ENCODE results near the gene ZNF831.

Gene ZNF831

GRCh38 chr20:59270380-59270779, 106.8 kb downstream of the ZNF831 start:
- Histone ChIP-seq H3K9ac (no peak overlapping the region), H3K4me2 (no peak overlapping the region), H3K4me3 (IDR thresholded peaks at IDR 0.05; ENCODE audit: insufficient read depth, low read depth, low read length) (no peak overlapping the region), H4K20me1 (ENCODE audit: insufficient read depth) (no peaks in the 10 kb centered on the region), H3K4me1 (ENCODE audit: low read depth, poor library complexity, severe bottlenecking) (no peaks in the 10 kb centered on the region), H3K27ac (no peak overlapping the region), H3K27me3 (ENCODE audit: insufficient read depth, low read depth) (peaks cover 6% of the 10 kb centered on the region; the same call in 1 of the 2 replicates), H2AFZ (ENCODE audit: low read depth) (no peak overlapping the region), H3K36me3 (ENCODE audit: insufficient read depth) (no peaks in the 10 kb centered on the region), H3K79me2 (ENCODE audit: insufficient read depth, low read depth) (no peaks in the 10 kb centered on the region)
- TF ChIP-seq, protein P1, sequence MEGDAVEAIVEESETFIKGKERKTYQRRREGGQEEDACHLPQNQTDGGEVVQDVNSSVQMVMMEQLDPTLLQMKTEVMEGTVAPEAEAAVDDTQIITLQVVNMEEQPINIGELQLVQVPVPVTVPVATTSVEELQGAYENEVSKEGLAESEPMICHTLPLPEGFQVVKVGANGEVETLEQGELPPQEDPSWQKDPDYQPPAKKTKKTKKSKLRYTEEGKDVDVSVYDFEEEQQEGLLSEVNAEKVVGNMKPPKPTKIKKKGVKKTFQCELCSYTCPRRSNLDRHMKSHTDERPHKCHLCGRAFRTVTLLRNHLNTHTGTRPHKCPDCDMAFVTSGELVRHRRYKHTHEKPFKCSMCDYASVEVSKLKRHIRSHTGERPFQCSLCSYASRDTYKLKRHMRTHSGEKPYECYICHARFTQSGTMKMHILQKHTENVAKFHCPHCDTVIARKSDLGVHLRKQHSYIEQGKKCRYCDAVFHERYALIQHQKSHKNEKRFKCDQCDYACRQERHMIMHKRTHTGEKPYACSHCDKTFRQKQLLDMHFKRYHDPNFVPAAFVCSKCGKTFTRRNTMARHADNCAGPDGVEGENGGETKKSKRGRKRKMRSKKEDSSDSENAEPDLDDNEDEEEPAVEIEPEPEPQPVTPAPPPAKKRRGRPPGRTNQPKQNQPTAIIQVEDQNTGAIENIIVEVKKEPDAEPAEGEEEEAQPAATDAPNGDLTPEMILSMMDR (conservative IDR thresholded peaks at IDR 0.05; ENCODE audit: low read depth, low read length), result no peak

GRCh38 chr20:59273739-59274357, 110.2 kb downstream of the ZNF831 start:
- Histone ChIP-seq H2AFZ (ENCODE audit: low read depth) (no peak overlapping the region), H3K36me3 (ENCODE audit: insufficient read depth) (no peaks in the 10 kb centered on the region), H3K4me2 (no peak overlapping the region), H3K4me3 (IDR thresholded peaks at IDR 0.05; ENCODE audit: insufficient read depth, low read depth, low read length) (no peak overlapping the region), H3K27me3 (ENCODE audit: insufficient read depth, low read depth) (peaks cover 6% of the 10 kb centered on the region; the same call in 1 of the 2 replicates), H3K9ac (no peak overlapping the region), H3K79me2 (ENCODE audit: insufficient read depth, low read depth) (no peaks in the 10 kb centered on the region), H4K20me1 (ENCODE audit: insufficient read depth) (no peaks in the 10 kb centered on the region), H3K4me1 (ENCODE audit: low read depth, poor library complexity, severe bottlenecking) (no peaks in the 10 kb centered on the region), H3K27ac (no peak overlapping the region)
- TF ChIP-seq, protein P1 (conservative IDR thresholded peaks at IDR 0.05; ENCODE audit: low read depth, low read length), result no peak

- Histone ChIP-seq H3K4me2 (no peak overlapping the region), H3K4me3 (IDR thresholded peaks at IDR 0.05; ENCODE audit: insufficient read depth, low read depth, low read length) (no peak overlapping the region)
Measured at GRCh38 chr20:59276938-59277337, 113.3 kb downstream of the ZNF831 start.

GRCh38 chr20:59284470-59284869, 120.8 kb downstream of the ZNF831 start:
- no peak overlapping the region for H2AFZ ChIP-seq (ENCODE audit: low read depth)
- no peak overlapping the region for H3K27ac ChIP-seq
- no peaks in the 10 kb centered on the region; the same call in 1 of the 2 replicates for H3K27me3 ChIP-seq (ENCODE audit: insufficient read depth, low read depth)
- H3K4me1 ChIP-seq (ENCODE audit: low read depth, poor library complexity, severe bottlenecking), result no peaks in the 10 kb centered on the region
- TF ChIP-seq, protein P1 (conservative IDR thresholded peaks at IDR 0.05; ENCODE audit: low read depth, low read length), result no peak
- no peaks in the 10 kb centered on the region for H3K36me3 ChIP-seq (ENCODE audit: insufficient read depth)
- no peak overlapping the region for H3K4me3 ChIP-seq (IDR thresholded peaks at IDR 0.05; ENCODE audit: insufficient read depth, low read depth, low read length)
- no peaks in the 10 kb centered on the region for H4K20me1 ChIP-seq (ENCODE audit: insufficient read depth)
- H3K4me2 ChIP-seq, result no peak overlapping the region
- H3K9ac ChIP-seq, result no peak overlapping the region
- H3K79me2 ChIP-seq (ENCODE audit: insufficient read depth, low read depth), result no peaks in the 10 kb centered on the region

More at GRCh38 chr20:59276938-59277337, 113.3 kb downstream of the ZNF831 start:
- no peaks in the 10 kb centered on the region for H3K79me2 ChIP-seq (ENCODE audit: insufficient read depth, low read depth)
- TF ChIP-seq, protein P1 (conservative IDR thresholded peaks at IDR 0.05; ENCODE audit: low read depth, low read length), result no peak
- no peak overlapping the region for H3K9ac ChIP-seq
- H4K20me1 ChIP-seq (ENCODE audit: insufficient read depth), result no peaks in the 10 kb centered on the region
- peaks cover 5% of the 10 kb centered on the region; the same call in 1 of the 2 replicates for H3K27me3 ChIP-seq (ENCODE audit: insufficient read depth, low read depth)
- no peak overlapping the region for H2AFZ ChIP-seq (ENCODE audit: low read depth)
- no peak overlapping the region for H3K27ac ChIP-seq
- H3K36me3 ChIP-seq (ENCODE audit: insufficient read depth), result no peaks in the 10 kb centered on the region
- H3K4me1 ChIP-seq (ENCODE audit: low read depth, poor library complexity, severe bottlenecking), result no peaks in the 10 kb centered on the region
